NCI-H524 treated with DMSO at 0.1 percent for 48 hours (cell line): ENCODE data around the gene IYD.

Experiments used
- DNase-seq: peaks from one replicate; lab custom pipeline; 2025; lab: John Stamatoyannopoulos, UW

IYD gene

GRCh38 chr6:150395388-150396009, 26.7 kb downstream of the IYD start:
- DNase-seq, result peak; percentile 33

DNA sequence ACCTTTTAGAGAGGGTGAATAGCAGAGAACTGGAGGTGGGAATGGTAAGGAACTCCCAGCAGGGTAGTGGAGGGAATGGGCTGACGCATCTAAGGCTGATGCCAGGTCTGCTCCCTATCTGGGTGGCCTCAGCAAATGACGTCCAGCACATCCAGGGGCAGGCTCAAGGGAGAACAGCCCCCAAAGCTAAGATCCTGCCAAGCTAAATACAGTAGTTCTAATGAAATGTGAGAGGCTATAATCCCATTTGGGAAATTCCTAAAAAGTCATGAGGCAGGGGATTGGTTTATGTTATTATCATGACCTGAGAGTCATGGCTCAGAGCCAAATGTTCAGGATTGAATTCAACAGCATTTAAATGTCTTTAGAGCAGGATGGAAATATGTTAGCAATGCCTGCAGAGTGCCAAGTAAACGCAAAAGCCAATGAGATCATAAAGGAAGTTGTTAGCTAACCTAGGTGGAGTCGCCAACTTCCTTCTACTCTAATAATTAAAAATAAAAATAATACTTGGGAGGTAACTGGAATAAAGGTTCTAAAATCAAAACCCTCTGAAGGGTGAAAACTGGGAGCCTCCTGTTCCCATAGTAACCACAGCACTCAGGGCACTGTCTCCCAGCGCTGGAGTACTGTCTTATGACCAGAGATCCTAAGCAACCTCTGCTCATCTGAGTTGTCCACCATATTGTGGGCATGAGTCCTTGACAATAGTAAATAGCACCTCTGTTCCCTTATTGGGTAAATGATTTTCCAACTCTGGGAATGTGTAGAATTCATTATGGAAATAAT, 34.8 kb downstream of the IYD start:
- DNase-seq, result peak; percentile 52

DNA sequence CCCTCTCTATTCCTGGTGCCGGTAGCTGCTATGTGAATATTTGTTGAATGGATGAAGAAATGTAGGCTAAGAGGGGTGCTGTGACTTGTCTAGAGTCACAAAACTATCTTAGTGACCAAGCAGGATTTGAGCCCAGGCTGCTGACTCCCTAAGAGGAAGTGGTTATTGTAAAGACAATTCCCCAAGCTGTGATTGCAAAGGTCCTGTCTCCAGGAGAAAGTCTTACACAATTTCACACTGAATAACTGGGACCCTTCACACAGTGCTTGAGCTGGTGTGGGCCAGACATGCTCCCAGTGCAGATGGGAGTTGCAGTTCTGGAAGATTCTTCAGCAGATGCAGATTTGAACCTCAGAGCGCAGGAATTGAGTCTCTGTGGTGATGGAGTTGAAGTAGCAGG, 38.1 kb downstream of the IYD start:
- DNase-seq, result no peak

GRCh38 chr6:150408842-150409241, 40.0 kb downstream of the IYD start:
- DNase-seq, result no peak

GRCh38 chr6:150409576-150410066, 40.8 kb downstream of the IYD start:
- peak; percentile 20 for DNase-seq

GRCh38 chr6:150410399-150410798, 41.6 kb downstream of the IYD start:
- DNase-seq, result no peak

- no peak for DNase-seq
Measured at GRCh38 chr6:150410906-150411305, 42.1 kb downstream of the IYD start.

DNA sequence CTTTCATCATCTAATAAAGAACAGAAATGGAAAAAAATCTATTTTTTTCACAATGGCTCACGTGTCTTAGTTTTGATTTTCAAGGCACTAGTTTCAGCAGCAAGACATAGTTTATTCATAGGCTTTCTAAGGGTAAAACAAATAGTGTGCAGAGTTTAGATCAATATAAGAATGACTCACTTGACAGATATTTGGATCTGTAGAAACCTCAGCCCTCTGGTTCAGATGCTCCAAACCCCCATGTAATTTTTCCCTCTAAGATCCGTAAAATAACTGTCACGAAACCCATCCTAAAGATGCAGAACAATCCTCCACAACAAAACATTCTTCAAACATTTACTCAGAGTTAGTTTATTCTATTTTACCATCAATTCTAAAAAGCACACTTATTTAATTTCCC, 43.4 kb downstream of the IYD start:
- no peak for DNase-seq

DNA sequence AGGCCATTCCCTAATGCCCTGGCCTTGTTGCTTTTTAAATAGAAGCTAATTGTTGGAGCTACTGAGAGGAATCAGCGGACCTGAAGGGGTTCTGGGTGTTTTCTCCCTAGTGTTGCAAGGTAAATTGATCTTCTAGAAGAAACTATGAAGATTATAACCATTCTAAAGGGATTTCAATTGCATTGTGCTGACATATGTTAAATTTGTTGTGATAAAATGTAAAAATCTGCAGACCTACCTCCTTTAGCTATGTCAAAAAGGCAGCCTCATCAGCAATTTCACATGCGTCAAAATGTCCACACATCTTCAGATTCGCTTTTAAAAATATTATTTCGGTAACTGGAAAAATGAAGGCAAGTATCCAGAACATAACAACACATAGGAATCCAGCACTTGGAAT, 44.4 kb downstream of the IYD start:
- no peak for DNase-seq

DNA sequence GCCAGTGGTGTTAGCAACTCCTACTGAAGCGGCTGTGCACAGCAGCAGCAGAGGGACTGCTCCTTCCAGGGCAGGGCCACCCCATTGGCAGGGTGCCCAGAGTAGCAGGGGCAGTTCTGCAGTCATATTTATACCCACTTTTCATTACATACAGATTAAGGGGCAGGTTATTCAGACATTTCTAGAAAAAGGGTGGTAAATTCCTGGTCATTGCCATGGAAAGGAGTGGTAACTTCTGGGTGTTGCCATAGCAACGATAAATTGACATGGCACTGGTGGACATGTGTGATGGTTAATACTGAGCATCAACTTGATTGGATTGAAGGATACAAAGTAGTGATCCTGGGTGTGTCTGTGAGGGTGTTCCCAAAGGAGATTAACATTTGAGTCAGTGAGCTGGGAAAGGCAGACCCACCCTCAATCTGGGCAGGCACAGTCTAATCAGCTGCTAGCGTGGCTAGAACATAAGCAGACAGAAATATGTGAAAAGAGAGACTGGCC, 45.0 kb downstream of the IYD start:
- no peak for DNase-seq

- no peak for DNase-seq
Measured at GRCh38 chr6:150416128-150416527, 47.3 kb downstream of the IYD start.

DNA sequence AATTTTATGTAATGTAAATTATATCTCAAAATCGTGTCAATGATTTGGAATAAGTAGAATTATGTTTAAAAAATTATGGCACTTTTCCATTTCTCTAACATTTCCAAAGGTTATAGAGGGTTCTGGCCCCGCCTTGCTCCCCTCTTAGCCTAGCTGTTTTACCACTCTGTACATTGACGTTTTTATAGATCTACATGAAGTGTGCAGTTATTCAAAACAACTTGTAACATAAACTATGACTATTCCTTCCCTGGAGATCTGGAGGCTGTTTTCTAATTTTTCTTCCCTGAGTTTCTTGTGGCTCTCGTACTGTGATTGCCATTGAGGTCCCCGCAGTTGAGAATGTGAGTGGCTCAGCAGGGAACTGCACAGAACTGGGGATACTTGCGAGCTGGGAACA, 48.4 kb downstream of the IYD start:
- no peak for DNase-seq

- peak; percentile 50 for DNase-seq
Measured at GRCh38 chr6:150417899-150418826, 49.4 kb downstream of the IYD start.

DNA sequence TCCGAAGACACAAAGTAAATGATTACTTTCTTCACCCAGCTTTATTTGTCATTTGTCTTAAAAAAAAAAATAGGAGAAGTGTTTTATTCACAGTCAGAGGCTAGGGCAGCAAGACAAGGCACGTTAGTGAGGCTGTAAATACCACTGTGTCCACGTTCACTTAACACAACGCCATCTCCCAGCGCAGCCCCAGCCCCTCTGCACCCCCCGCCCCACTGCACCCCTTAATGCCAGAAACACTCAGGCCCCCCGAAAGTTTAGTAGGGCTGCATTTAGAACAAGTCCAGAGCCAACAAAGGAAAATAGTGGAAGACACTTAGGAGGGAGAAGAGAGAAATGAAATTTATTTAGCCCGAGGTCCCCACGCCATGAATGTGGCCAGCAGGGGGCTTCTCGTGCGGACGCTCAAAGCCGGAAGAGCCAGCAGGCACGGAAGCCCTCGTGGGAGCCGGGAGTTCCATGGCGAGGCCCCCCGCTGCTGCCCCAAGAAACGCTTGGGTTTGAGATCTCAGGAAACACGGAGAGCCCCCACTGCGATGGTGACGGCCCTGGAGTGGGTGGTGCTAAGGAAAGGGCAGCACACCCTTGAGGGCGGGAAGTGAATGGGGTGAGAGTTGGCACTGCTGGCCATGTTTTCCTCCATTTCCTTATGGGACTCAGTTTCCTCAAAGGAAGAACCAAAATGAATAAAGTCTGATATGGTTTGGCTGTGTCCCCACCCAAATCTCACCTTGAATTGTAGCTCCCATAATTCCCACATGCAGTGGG, 50.2 kb downstream of the IYD start:
- DNase-seq, result no peak

DNA sequence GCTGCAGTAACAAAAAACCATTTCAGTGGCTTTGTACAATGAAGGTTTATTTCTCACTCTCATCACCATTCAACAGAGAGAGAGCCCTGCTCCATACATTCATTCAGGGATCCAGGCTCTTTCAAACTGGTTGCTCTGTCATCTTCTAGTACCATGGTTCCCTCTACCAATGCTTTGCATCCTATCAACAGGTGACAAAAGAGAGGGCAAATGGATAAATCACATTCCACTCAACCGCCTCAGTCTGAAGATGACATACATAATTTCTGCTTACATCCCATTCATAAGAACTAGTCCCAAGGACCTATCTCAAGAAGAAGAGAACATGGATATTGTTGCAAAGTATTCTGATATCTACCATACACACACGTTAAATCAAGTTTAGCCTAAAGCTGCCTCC, 51.6 kb downstream of the IYD start:
- no peak for DNase-seq

DNA sequence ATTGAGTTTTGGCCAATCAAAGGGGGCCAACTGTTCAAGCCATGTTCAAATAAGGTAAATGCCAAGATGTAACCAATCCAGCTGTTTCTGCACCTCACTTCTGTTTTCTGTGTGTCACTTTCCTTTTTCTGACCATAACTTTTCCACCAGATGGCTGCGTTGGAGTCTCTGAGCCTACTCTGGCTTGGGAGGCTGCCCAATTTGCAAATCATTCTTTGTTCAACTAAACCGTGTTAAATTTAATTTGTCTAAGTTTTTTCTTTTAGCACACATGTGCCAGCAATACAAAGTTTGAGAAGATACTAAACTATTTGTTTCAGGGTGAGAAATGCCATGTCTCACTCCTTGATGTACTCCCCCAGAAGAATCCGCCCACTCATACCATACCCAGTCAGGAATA, 52.1 kb downstream of the IYD start:
- no peak for DNase-seq

DNA sequence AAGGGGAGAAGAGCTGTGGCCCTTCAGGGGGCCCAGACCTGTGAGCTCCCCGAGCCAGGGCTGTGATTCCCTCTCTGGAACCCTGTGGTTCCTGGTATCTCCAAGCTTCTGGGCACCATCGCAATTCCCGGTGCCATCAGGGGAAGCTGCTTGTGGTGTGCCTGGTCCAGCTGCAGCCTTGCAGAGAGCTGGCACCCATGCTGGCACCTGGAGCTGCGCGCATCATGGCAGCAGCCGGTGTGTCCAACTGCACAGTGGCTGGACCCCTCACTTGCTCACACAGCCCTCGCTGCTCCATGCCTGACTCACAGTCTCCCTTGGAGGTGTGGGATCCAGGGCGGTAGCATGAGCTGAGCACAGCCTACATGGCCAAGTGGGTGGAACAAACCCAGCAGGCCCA, 56.7 kb downstream of the IYD start:
- DNase-seq, result no peak

- no peak for DNase-seq
Measured at GRCh38 chr6:150426198-150426597, 57.4 kb downstream of the IYD start.

GRCh38 chr6:150427037-150427602, 58.3 kb downstream of the IYD start:
- DNase-seq, result no peak

GRCh38 chr6:150427843-150428242, 59.0 kb downstream of the IYD start:
- DNase-seq, result no peak

DNA sequence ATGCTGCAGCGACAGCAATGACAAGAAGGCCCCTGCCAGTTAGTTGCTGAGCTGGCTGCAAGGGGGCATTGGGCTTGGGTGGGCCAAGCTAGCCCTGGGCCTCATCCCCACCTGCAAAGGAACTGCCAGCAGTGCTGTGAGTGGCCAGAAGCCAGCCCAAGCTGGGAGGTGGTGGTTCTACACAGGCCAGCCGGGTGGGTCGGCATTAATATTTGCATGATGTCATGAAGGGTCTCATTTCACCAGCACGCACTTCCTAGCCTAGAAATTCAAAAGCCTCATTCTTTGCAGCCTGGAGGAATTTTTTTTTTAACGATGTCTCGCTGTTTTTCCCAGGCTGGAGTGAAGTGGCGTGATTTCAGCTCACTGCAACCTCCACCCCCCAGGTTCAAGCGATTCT, 62.0 kb downstream of the IYD start:
- DNase-seq, result no peak
